ENCODE data around the gene VENTX. TPM values are rescaled to one million over a fixed set of nuclear protein-coding genes. Genes with fewer than 3 reads are reported as not detected.
"Not testable (repeated sequence)": the region's sequence is repeated elsewhere in the genome, so short reads cannot be mapped to it uniquely, and the experiment has no call there.

The VENTX gene
- total RNA-seq, 1 experiment from 2014 or later: 28.0 TPM

DNA sequence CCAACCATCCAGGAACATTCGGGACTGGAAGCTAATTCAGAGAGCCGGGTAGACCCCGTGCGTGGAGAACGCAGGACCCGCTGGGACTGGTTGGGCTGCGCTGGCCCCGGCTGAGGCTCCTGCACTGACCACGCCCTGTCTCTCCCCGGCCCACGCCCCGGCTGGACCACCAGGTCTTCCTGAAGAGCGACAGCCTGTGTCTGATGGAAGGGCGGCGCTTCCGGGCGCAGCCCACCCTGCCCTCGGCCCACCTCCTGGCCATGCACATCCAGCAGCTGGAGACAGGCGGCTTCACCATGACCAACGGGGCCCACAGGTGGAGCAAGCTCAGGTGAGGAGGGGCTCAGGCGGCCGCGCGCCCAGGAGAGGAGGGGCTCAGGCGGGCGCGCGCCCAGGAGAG, 17.9 kb upstream of the VENTX start:
- H3K4me1 Mint-ChIP-seq: peaks cover 13% of the 10 kb centered on the region
- no peaks in the 10 kb centered on the region for H3K27me3 Mint-ChIP-seq (ENCODE audit: low read depth)
- peaks cover 10% of the 10 kb centered on the region; the same call in 1 of the 2 replicates for H3K36me3 Mint-ChIP-seq
- H3K9me3 Mint-ChIP-seq: no peaks in the 10 kb centered on the region
- ChIA-PET CTCF (interaction anchor here (0.9 to 1.6 kb wide), 6 partner anchors 14 to 281 kb away, joined by 3 to 7 read pairs (median 4); partner anchors contain the start of gene ADAM8), POLR2A (interaction anchor here (0.6 kb wide), 1 partner anchor 146 kb away, joined by 9 read pairs; no protein-coding TSS in a partner anchor)
- no peak overlapping the region for H3K27ac Mint-ChIP-seq
- ATAC-seq (peak; percentile 87), DNase-seq (ENCODE audit: low spot score) (peak; percentile 78)
- no peak for TF ChIP-seq CDX4 (CRISPR knock-in tag; IDR thresholded peaks at IDR 0.05; ENCODE audit: borderline replicate concordance)
- 0 out of 2 replicates have a peak, but pooled peaks have one; percentile 38 for TF ChIP-seq SP1 (CRISPR knock-in tag; conservative IDR thresholded peaks at IDR 0.05)
- TF ChIP-seq ZNF138 (CRISPR knock-in tag; conservative IDR thresholded peaks at IDR 0.05): no peak
- TF ChIP-seq, protein P1, sequence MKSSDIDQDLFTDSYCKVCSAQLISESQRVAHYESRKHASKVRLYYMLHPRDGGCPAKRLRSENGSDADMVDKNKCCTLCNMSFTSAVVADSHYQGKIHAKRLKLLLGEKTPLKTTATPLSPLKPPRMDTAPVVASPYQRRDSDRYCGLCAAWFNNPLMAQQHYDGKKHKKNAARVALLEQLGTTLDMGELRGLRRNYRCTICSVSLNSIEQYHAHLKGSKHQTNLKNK (CRISPR knock-in tag; IDR thresholded peaks at IDR 0.05): no peak
- TF ChIP-seq, protein P2, sequence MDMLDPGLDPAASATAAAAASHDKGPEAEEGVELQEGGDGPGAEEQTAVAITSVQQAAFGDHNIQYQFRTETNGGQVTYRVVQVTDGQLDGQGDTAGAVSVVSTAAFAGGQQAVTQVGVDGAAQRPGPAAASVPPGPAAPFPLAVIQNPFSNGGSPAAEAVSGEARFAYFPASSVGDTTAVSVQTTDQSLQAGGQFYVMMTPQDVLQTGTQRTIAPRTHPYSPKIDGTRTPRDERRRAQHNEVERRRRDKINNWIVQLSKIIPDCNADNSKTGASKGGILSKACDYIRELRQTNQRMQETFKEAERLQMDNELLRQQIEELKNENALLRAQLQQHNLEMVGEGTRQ (CRISPR knock-in tag; IDR thresholded peaks at IDR 0.05): 0 out of 2 replicates have a peak, but pooled peaks have one; percentile 16
- peak; percentile 44; the same call in 1 of the 2 replicates for TF ChIP-seq ZBTB21 (CRISPR knock-in tag; IDR thresholded peaks at IDR 0.05; ENCODE audit: borderline replicate concordance)
- TF ChIP-seq TP53 (CRISPR knock-in tag; IDR thresholded peaks at IDR 0.05): peak; percentile 56; the same call in 1 of the 2 replicates
- peak overlapping the region; percentile 30; the same call in 1 of the 2 replicates for H3K4me3 Mint-ChIP-seq

DNA sequence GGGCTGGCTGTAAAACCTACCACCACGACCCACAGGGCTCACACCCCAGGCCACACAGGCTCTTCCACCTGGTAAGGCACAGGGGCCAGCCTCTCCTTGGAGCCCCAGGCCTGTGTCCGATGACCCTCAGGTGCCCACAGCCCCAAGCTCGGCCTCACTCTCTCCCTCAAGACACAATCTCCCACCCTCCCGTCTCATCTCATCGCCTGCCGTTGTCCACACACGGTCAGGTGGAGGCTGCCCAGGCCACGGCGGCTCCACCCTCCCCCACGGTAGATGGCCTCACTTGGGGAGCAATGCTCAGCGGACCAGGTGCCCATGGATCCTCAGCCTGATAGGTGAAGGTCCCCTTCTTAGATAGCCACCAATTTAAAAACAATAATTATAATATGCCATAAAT, 16.3 kb upstream of the VENTX start:
- peak overlapping the region; percentile 82 for H3K27ac Mint-ChIP-seq
- ATAC-seq (no peak), DNase-seq (ENCODE audit: low spot score) (no peak)
- H3K27me3 Mint-ChIP-seq (ENCODE audit: low read depth): no peaks in the 10 kb centered on the region
- H3K4me1 Mint-ChIP-seq: peaks cover 22% of the 10 kb centered on the region
- TF ChIP-seq ZSCAN18 (CRISPR knock-in tag; IDR thresholded peaks at IDR 0.05) (no peak), ZNF281 (CRISPR knock-in tag; IDR thresholded peaks at IDR 0.05) (no peak), NFATC4 (CRISPR knock-in tag; IDR thresholded peaks at IDR 0.05) (no peak), JAZF1 (CRISPR knock-in tag; IDR thresholded peaks at IDR 0.05) (no peak), HMGA2 (CRISPR knock-in tag; IDR thresholded peaks at IDR 0.05) (no peak), FOXJ3 (CRISPR knock-in tag; IDR thresholded peaks at IDR 0.05; ENCODE audit: borderline replicate concordance) (no peak), PRDM15 (CRISPR knock-in tag; IDR thresholded peaks at IDR 0.05) (no peak)
- TF ChIP-seq, protein P2 (CRISPR knock-in tag; IDR thresholded peaks at IDR 0.05): no peak
- no peaks in the 10 kb centered on the region for H3K9me3 Mint-ChIP-seq
- 0 out of 2 replicates have a peak, but pooled peaks cover 4% of the 10 kb centered on the region for H3K36me3 Mint-ChIP-seq
- peak overlapping the region; percentile 24; the same call in 1 of the 2 replicates for H3K4me3 Mint-ChIP-seq
- CTCF ChIA-PET: no interaction called here
- POLR2A ChIA-PET: no interaction called here

- peaks cover 26% of the 10 kb centered on the region for H3K4me1 Mint-ChIP-seq
- POLR2A ChIA-PET; H3K4me3 Mint-ChIP-seq; H3K27me3 Mint-ChIP-seq (ENCODE audit: low read depth); H3K36me3 Mint-ChIP-seq; CTCF ChIA-PET; H3K27ac Mint-ChIP-seq; DNase-seq (ENCODE audit: low spot score); ATAC-seq; H3K9me3 Mint-ChIP-seq: not testable (repeated sequence)
Measured at GRCh38 chr10:133221756-133222155, 15.9 kb upstream of the VENTX start.
